T-helper 2 cell treated with Interferon-gamma antibody and Interleukin-4, amounts not matched to agents 100 ng/mL and 5 ng/mL, for 36 hours (primary cell): ENCODE results near the gene OR51D1. TPM values are rescaled to one million over a fixed set of nuclear protein-coding genes. Genes with fewer than 3 reads are reported as not detected.

Experiments used
- intact Hi-C: fragments of 100-400 bp; cut with micrococcal nuclease; formaldehyde crosslinking; loops from one replicate; pipeline ENCODE4 v1.15.1; 2023
- total RNA-seq: library from RNA; stranded (reverse); gene quantifications from 2 replicates; pipeline ENCODE4 v1.2.3, GENCODE V29; 2022

The OR51D1 gene
- not detected in 2 replicates for total RNA-seq

DNA sequence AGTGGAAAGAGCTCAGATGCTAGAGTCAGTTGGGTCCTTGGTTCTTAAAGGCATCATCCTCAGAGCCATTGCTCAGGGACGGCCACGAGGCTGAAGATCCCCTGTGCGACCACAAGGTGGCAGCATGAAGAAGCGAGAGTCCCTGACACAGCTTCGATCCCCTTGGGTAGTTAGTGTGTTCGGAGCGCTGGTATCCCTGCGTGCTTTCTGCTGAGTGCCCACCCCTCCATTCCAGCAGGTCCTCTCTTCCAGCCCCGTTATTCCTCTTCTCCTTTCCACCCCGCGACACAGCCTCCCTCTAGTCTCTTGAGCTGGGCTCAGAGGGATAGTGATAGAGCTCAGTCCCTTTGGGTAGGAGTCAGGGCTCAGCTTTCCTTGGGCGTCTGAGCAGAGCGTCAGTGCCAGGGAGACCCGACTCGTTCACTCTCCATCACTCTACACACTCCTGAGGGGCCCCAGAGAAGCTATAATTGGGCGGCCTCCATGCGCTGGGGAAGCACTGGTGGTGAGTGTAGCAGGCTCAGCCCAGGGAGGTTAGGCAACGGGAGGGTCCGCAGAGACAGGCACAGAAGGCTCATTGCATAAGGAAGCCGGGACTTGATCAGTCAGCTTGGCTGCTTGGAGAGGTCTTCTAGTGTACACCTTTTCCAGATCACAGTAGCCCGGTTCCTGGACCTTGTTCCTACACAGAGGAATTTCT, at the start of gene OR51D1:
OR51D1 (plus strand) TSS at position 516 of the 700 bp plus-strand sequence. CDS start 2,314 bp downstream, outside the sequence.
- intact Hi-C loops = loop anchor here (2.0 kb wide), 1 partner anchor 368 kb away; no protein-coding TSS in a partner anchor

DNA sequence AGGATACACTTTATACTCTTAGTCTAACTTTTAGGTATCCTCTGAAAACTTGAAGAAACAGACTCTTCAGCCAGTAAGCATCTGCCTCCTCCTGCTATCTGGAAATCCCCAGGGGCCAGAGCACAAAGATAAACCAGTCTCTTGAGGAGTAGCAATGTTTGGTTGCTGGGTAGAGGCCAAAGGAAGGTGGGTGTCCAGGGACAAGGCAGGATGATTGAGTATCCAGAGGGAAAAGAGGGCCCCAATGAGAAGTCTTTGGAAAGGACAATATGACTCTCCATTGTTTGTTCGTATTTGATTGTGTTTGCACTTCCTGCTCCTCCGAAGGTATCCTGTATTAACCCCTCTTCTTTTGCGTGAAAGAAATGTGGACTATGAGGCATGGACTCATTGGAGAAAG, 48.3 kb upstream of the OR51D1 start:
- intact Hi-C loops = no loop called here

DNA sequence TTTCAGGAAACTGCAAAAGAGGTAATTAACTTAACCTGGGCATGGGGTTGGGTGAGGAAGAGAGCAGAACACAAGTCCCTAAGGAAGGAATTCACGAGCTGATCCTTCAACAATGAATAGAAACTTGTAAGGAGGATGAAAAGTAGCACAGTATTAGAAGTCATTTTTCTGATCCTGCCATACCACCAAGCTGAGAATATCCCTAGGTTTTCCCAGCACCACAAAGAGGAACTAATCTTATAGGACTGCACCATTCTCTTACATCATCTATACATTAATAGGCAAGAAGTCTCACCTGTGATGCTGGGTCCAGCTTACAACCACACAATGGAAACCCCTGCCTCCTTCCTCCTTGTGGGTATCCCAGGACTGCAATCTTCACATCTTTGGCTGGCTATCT, 43.5 kb upstream of the OR51D1 start, which contains the start of gene OR52I1:
OR52I1 (plus strand) TSS at position 301 of the 400 bp plus-strand sequence; CDS start at position 301, 0 bp downstream.
- intact Hi-C loops = no loop called here

- intact Hi-C loops = loop anchor here (5.0 to 10.0 kb wide), 3 partner anchors 510 to 1717 kb away; partner anchors contain the start of genes CAVIN3, CNGA4, FHIP1B and RRM1
Observed at GRCh38 chr11:4605057-4605456, 32.2 kb upstream of the OR51D1 start.

DNA sequence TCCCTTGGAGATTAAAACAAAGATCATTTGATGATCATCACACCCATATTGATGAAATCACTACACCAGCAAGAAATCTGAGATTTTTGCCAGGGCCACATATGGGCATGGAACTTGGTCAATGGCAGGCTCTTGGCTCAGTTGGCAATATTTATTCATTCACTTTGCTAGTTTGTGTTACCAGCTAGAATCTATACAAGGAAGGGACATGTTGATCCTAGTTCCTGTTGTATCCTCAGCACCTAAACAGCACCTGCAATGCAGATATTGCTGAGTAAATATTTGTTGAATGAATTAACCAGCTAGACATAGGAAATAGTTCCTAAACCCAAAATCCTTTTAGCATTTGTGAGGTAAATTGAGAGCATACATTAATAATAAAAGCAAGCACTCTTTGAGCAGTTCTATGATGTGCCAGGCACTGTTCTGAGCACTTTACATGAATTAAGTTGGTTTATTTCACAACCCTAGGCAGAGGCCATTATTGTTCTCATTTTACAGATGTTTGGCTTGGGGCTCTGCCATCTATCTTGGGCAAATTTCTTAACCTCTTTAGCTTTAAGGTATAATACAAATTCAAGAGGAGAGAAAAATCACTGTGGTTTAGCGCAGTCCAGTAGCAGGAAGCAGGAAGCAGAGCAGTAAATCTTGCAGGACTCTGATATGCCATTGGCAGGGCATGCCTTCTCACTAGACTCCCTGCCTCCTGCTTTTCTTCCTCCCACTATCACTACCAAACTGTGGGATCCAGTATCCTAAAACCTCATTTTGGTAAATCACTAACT, 30.9 kb upstream of the OR51D1 start:
- intact Hi-C loops = loop anchor here (5.0 to 10.0 kb wide), 3 partner anchors 512 to 1716 kb away; partner anchors contain the start of genes CAVIN3, CNGA4, FHIP1B and RRM1

DNA sequence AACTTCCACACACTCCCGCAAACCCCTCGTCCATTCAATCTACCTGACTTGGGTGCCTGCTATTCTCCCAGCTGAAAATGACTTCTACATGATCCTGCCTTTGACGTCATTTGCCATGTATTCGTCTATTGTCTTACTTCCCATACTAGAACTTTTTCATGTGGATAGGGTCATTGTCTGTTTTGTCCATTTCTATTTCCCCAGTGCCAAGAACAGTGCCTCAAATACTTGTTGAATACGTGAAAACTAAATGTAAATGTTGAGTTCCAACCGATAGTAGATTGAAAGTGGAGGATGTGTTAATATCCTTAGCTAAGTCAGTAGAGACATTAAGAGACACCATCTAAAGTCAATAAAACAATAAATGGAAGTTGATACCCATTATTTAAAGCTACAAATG, 30.2 kb upstream of the OR51D1 start:
- intact Hi-C loops = loop anchor here (5.0 to 10.0 kb wide), 3 partner anchors 512 to 1715 kb away; partner anchors contain the start of genes CAVIN3, CNGA4, FHIP1B and RRM1

- intact Hi-C loops = loop anchor here (1.0 to 10.0 kb wide), 4 partner anchors 215 to 1714 kb away; partner anchors contain the start of genes CAVIN3, CNGA4, FHIP1B and RRM1
Observed at GRCh38 chr11:4607781-4608666, 29.3 kb upstream of the OR51D1 start, which contains the start of gene TRIM68. TRIM68 (minus strand) TSS chr11:4608231; CDS start chr11:4605504, 2,727 bp downstream.

- intact Hi-C loops = no loop called here
Observed at GRCh38 chr11:4610258-4610935, 26.9 kb upstream of the OR51D1 start.

GRCh38 chr11:4611986-4612385, 25.3 kb upstream of the OR51D1 start:
- intact Hi-C loops = no loop called here

GRCh38 chr11:4615856-4616444, 21.3 kb upstream of the OR51D1 start:
- intact Hi-C loops = no loop called here

DNA sequence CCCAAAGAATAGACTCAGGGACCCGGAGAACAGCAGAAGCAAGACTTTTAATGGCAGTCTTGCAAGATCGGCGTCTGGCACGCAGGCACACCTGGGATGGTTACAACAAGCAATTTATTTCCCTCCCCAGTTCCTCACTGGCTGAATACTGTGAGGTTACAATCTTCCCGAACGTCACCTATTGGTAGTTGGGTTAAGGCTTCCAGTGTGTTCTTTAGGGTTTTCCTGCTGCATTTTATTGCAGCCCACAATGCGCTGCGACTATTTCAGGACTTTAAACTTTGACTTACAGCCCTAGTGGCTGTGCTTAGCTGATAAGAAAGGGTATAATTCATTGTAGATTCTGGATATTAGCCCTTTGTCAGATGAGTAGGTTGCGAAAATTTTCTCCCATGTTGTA, 17.8 kb upstream of the OR51D1 start:
- intact Hi-C loops = no loop called here

- intact Hi-C loops = loop anchor here (5.0 kb wide), 2 partner anchors 756 to 1266 kb away; partner anchors contain the start of genes OR51M1 and OR52E5
Observed at GRCh38 chr11:4626207-4627099, 10.8 kb upstream of the OR51D1 start.

GRCh38 chr11:4636136-4636535, 1.1 kb upstream of the OR51D1 start:
- intact Hi-C loops = loop anchor here (2.0 kb wide), 1 partner anchor 369 kb away; no protein-coding TSS in a partner anchor

DNA sequence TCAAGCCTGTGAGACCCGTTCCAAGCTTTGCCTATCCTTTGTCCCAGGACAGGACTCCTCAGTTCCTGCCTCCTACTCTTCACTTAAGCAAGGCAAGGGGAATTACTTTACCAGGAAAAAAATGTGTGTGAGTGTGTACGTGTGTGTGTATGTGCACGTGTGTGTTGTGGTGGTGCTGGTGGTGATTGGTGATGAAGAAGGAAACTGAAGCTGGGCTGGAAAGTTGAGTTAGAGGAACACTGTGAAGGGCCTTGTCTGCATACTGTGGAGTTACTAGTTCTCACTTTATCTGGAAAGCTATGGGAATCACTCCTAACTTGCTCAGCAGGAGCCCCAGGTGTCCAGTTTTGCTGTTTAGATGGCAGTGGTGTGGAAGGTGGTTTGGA, 378 bp downstream of the OR51D1 start:
- intact Hi-C loops = loop anchor here (2.0 kb wide), 1 partner anchor 367 kb away; no protein-coding TSS in a partner anchor

DNA sequence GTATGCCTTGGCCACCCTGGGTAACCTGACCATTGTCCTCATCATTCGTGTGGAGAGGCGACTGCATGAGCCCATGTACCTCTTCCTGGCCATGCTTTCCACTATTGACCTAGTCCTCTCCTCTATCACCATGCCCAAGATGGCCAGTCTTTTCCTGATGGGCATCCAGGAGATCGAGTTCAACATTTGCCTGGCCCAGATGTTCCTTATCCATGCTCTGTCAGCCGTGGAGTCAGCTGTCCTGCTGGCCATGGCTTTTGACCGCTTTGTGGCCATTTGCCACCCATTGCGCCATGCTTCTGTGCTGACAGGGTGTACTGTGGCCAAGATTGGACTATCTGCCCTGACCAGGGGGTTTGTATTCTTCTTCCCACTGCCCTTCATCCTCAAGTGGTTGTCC, 2.7 kb downstream of the OR51D1 start:
- intact Hi-C loops = no loop called here

- intact Hi-C loops = no loop called here
Observed at GRCh38 chr11:4641501-4641900, 4.2 kb downstream of the OR51D1 start.

GRCh38 chr11:4642043-4642442, 4.8 kb downstream of the OR51D1 start:
- intact Hi-C loops = no loop called here

DNA sequence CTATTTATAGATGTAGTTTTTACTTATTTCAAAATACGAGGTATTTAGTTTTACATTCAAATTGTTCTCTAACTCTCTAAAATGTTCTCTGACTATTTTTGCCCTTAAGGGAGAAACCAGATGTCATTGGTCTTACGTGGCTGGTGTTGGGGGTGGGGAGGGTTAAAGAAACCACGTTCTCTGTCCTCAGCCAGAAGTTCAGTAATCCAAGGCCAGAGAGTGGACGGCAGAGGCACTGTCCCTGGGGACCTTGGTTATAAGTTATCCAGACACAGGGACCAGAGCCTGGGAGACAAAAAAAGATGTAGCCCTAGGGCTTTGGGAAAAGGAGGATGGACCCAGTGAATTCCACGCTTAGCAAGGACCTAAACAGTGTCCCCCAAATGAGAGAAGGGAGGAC, 5.8 kb downstream of the OR51D1 start:
- intact Hi-C loops = no loop called here

DNA sequence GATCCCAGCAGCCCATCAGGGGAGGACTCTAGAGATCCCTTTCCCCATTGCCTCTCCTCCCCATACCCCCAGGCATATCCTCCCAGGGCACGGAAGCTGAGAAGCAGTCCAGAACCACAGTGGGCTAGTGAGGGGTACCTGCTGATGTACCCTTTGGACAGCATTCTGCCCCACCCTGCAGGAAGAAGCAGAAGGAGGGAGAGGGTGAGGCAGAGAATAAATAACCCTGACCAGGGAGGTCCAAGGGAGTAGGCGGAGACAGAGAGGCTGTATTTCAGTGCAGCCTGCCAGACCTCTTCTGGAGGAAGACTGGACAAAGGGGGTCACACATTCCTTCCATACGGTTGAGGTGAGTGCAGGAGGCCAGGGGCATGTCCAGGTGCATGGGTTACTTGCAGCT, 6.4 kb downstream of the OR51D1 start, which contains the start of gene OR51E1:
OR51E1 (plus strand) TSS at position 301 of the 400 bp plus-strand sequence. CDS start 8,545 bp downstream, outside the sequence.
- intact Hi-C loops = no loop called here
